Germinal center (tissue), 1 donor: ENCODE results near the gene TYSND1.
A peak's percentile ranks its signal among the peaks of the same experiment; 100 is the strongest.
"Not testable (repeated sequence)": the region's sequence is repeated elsewhere in the genome, so short reads cannot be mapped to it uniquely, and the experiment has no call there.

Experiments used
- DNase-seq: peaks from one replicate; pipeline ENCODE4 v3.0.0; 2012; ENCODE audit warnings: mixed read lengths, low spot score

Gene TYSND1

GRCh38 chr10:70146489-70147258, at the start of gene TYSND1:
TSS of gene TYSND1 (minus strand) at chr10:70146700. CDS start at chr10:70146586, 114 bp downstream.
- peak; percentile 98 for DNase-seq

- no peak for DNase-seq
Measured at GRCh38 chr10:70193391-70193844, 46.9 kb upstream of the TYSND1 start.

- DNase-seq, result no peak
Measured at GRCh38 chr10:70192326-70192968, 45.9 kb upstream of the TYSND1 start.

- no peak for DNase-seq
Measured at GRCh38 chr10:70191972-70192305, 45.4 kb upstream of the TYSND1 start.

- no peak for DNase-seq
Measured at GRCh38 chr10:70191161-70191971, 44.9 kb upstream of the TYSND1 start.

- no peak for DNase-seq
Measured at GRCh38 chr10:70190581-70190980, 44.1 kb upstream of the TYSND1 start.

- DNase-seq, result no peak
Measured at GRCh38 chr10:70190102-70190501, 43.6 kb upstream of the TYSND1 start.

- DNase-seq, result no peak
Measured at GRCh38 chr10:70188768-70189167, 42.3 kb upstream of the TYSND1 start.

- DNase-seq, result no peak
Measured at GRCh38 chr10:70186571-70186970, 40.1 kb upstream of the TYSND1 start.

GRCh38 chr10:70186090-70186489, 39.6 kb upstream of the TYSND1 start:
- no peak for DNase-seq

GRCh38 chr10:70183304-70183703, 36.8 kb upstream of the TYSND1 start:
- DNase-seq, result no peak

GRCh38 chr10:70179209-70179608, 32.7 kb upstream of the TYSND1 start:
- DNase-seq, result not testable (repeated sequence)

- DNase-seq, result no peak
Measured at GRCh38 chr10:70178139-70178725, 31.7 kb upstream of the TYSND1 start.

GRCh38 chr10:70176441-70176840, 29.9 kb upstream of the TYSND1 start:
- DNase-seq, result no peak

GRCh38 chr10:70175516-70175915, 29.0 kb upstream of the TYSND1 start:
- DNase-seq, result no peak

- peak; percentile 23 for DNase-seq
Measured at GRCh38 chr10:70174058-70174741, 27.7 kb upstream of the TYSND1 start.

GRCh38 chr10:70169649-70170364, 23.3 kb upstream of the TYSND1 start:
- peak; percentile 14 for DNase-seq

GRCh38 chr10:70169011-70169410, 22.5 kb upstream of the TYSND1 start:
- DNase-seq, result no peak

- DNase-seq, result no peak
Measured at GRCh38 chr10:70167246-70167645, 20.7 kb upstream of the TYSND1 start.

- no peak for DNase-seq
Measured at GRCh38 chr10:70166394-70166793, 19.9 kb upstream of the TYSND1 start.

GRCh38 chr10:70164163-70164562, 17.7 kb upstream of the TYSND1 start:
- DNase-seq, result no peak
